ENCODE data around the gene CRHR2. TPM values are rescaled to one million over a fixed set of nuclear protein-coding genes. Genes with fewer than 3 reads are reported as not detected.

CRHR2 gene
- total RNA-seq, 1 experiment from 2014 or later: not detected

DNA sequence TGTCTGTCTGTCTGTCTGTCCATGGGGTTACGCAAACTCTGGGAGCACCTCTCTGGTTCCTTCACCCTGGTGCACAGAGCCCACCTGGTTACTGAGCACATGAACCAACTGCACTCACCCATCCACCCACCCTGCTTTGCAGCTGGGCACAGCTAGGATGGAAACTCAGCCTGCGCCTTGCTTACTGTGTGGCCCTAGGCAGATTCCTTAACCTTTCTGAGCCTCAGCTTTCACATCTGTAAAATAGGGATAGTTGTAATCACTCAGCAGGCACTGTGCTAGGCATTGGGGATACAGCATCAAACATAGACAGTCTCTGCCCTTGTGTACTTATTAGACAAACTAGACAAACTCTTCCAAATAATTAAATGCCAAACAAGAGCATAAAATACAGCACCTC, 47.8 kb upstream of the CRHR2 start:
- ChIA-PET POLR2A (ENCODE audit: low non-redundant PET) (no interaction called here), CTCF (no interaction called here)
- Histone ChIP-seq H3K27ac (ENCODE audit: low read depth, low read length, poor library complexity, severe bottlenecking) (no peak overlapping the region), H3K9me3 (ENCODE audit: low read depth, low read length, poor library complexity, severe bottlenecking) (no peaks in the 10 kb centered on the region), H3K4me1 (ENCODE audit: insufficient read depth, low read length, poor library complexity, severe bottlenecking) (no peaks in the 10 kb centered on the region), H3K36me3 (ENCODE audit: insufficient read depth, low read length, poor library complexity, severe bottlenecking) (no peaks in the 10 kb centered on the region), H3K27me3 (replicated peaks; ENCODE audit: insufficient read depth, low read depth, low read length, poor library complexity) (peaks cover 8% of the 10 kb centered on the region), H3K4me3 (ENCODE audit: low read depth, low read length, poor library complexity, severe bottlenecking) (no peak overlapping the region)
- no TSS peak for BruUV-seq (replicated peaks)
- no peak for DNase-seq (ENCODE audit: low spot score)
- TF ChIP-seq, protein P1, sequence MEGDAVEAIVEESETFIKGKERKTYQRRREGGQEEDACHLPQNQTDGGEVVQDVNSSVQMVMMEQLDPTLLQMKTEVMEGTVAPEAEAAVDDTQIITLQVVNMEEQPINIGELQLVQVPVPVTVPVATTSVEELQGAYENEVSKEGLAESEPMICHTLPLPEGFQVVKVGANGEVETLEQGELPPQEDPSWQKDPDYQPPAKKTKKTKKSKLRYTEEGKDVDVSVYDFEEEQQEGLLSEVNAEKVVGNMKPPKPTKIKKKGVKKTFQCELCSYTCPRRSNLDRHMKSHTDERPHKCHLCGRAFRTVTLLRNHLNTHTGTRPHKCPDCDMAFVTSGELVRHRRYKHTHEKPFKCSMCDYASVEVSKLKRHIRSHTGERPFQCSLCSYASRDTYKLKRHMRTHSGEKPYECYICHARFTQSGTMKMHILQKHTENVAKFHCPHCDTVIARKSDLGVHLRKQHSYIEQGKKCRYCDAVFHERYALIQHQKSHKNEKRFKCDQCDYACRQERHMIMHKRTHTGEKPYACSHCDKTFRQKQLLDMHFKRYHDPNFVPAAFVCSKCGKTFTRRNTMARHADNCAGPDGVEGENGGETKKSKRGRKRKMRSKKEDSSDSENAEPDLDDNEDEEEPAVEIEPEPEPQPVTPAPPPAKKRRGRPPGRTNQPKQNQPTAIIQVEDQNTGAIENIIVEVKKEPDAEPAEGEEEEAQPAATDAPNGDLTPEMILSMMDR (conservative IDR thresholded peaks at IDR 0.05; ENCODE audit: low read depth, low read length): no peak
- TF ChIP-seq EZH2 (IDR thresholded peaks at IDR 0.05; ENCODE audit: borderline replicate concordance, low read depth, low read length, poor library complexity, severe bottlenecking): no peak
- intact Hi-C loops (cut with micrococcal nuclease; ENCODE audit: unreplicated experiment): no loop called here

DNA sequence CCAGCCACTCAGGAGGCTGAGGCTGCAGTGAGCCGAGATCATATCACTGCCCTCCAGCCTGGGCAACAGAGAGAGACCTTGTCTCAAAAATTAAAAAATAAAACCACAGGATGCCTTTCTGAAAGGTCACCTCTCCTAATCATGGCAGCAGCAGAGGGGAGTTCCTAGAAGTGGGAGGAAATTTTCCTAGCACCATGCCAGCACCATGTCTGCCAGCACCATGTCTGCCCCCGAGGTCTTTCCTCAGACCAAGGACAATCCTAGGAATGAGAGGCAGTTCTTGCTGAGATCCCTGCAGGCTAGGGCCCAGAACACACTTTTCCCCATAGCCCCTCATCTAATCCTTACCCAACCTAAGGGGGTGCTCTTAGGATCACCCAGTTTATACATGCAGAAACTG, 47.4 kb upstream of the CRHR2 start:
- Histone ChIP-seq H3K9me3 (ENCODE audit: low read depth, low read length, poor library complexity, severe bottlenecking) (no peaks in the 10 kb centered on the region), H3K4me1 (ENCODE audit: insufficient read depth, low read length, poor library complexity, severe bottlenecking) (no peaks in the 10 kb centered on the region), H3K36me3 (ENCODE audit: insufficient read depth, low read length, poor library complexity, severe bottlenecking) (no peaks in the 10 kb centered on the region), H3K4me3 (ENCODE audit: low read depth, low read length, poor library complexity, severe bottlenecking) (no peak overlapping the region), H3K27ac (ENCODE audit: low read depth, low read length, poor library complexity, severe bottlenecking) (no peak overlapping the region), H3K27me3 (replicated peaks; ENCODE audit: insufficient read depth, low read depth, low read length, poor library complexity) (peaks cover 13% of the 10 kb centered on the region)
- intact Hi-C loops (cut with micrococcal nuclease; ENCODE audit: unreplicated experiment): no loop called here
- POLR2A ChIA-PET (ENCODE audit: low non-redundant PET): no interaction called here
- no TSS peak for BruUV-seq (replicated peaks)
- no peak for TF ChIP-seq EZH2 (IDR thresholded peaks at IDR 0.05; ENCODE audit: borderline replicate concordance, low read depth, low read length, poor library complexity, severe bottlenecking)
- TF ChIP-seq, protein P1 (conservative IDR thresholded peaks at IDR 0.05; ENCODE audit: low read depth, low read length): no peak
- CTCF ChIA-PET: no interaction called here
- DNase-seq (ENCODE audit: low spot score): no peak

DNA sequence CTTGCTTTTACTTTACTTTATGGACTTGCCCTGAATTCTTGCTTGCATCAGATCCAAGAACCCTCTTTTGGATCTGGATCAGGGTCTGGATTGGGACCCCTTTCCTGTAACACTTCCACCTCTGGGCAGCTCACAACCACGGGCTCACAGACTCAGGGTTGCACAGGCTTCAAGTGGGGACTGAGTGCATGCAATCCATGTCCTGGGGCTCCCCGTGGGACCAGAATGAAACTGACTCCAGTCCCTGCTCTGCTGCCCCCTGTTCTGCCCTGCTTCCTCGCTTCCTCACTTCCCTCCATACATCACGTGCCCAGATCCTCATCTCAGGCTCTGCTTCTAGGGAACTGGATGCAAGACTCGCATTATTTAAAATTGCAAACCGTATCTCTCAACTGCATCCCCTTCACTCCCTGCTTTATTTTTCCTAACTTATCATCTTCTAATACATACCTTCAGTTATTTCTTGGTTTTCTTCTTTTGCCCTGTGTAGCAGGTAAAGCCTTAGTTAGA, 46.4 kb upstream of the CRHR2 start:
- intact Hi-C loops (cut with micrococcal nuclease; ENCODE audit: unreplicated experiment): no loop called here
- no peaks in the 10 kb centered on the region for H3K4me1 ChIP-seq (ENCODE audit: insufficient read depth, low read length, poor library complexity, severe bottlenecking)
- POLR2A ChIA-PET (ENCODE audit: low non-redundant PET): no interaction called here
- TF ChIP-seq, protein P1 (conservative IDR thresholded peaks at IDR 0.05; ENCODE audit: low read depth, low read length): no peak
- TF ChIP-seq EZH2 (IDR thresholded peaks at IDR 0.05; ENCODE audit: borderline replicate concordance, low read depth, low read length, poor library complexity, severe bottlenecking): no peak
- DNase-seq (ENCODE audit: low spot score): no peak
- CTCF ChIA-PET: no interaction called here
- no peaks in the 10 kb centered on the region for H3K9me3 ChIP-seq (ENCODE audit: low read depth, low read length, poor library complexity, severe bottlenecking)
- no peak overlapping the region for H3K27ac ChIP-seq (ENCODE audit: low read depth, low read length, poor library complexity, severe bottlenecking)
- BruUV-seq (replicated peaks): no TSS peak
- H3K36me3 ChIP-seq (ENCODE audit: insufficient read depth, low read length, poor library complexity, severe bottlenecking): no peaks in the 10 kb centered on the region
- no peak overlapping the region for H3K4me3 ChIP-seq (ENCODE audit: low read depth, low read length, poor library complexity, severe bottlenecking)
- peaks cover 19% of the 10 kb centered on the region for H3K27me3 ChIP-seq (replicated peaks; ENCODE audit: insufficient read depth, low read depth, low read length, poor library complexity)

All from A673 (cell line).